LNCaP clone FGC (cell line): ENCODE results near the gene EFNA4.

Experiments used
- DNase-seq: peaks from one replicate; pipeline ENCODE4 v3.0.0-alpha.2; 2011; ENCODE audit warnings: low read depth
- H3K4me3 ChIP-seq: 2 replicates; pipeline ENCODE4 v1.5.1; 2011; ENCODE audit warnings: mild to moderate bottlenecking, low read depth, low read length, control low read depth
- CTCF ChIP-seq: IDR thresholded peaks from 2 replicates; pipeline ENCODE4 v1.5.1; 2012; ENCODE audit warnings: mild to moderate bottlenecking; ENCODE audit not compliant: control insufficient read depth, insufficient read depth; ENCODE audit errors: extremely low read depth

EFNA4 gene

GRCh38 chr1:155048449-155049334, 14.8 kb upstream of the EFNA4 start:
- no peak for TF ChIP-seq CTCF
- H3K4me3 ChIP-seq: no peak overlapping the region
- DNase-seq: no peak

GRCh38 chr1:155049651-155050559, 13.6 kb upstream of the EFNA4 start:
- H3K4me3 ChIP-seq: peak overlapping the region; percentile 98
- no peak for TF ChIP-seq CTCF
- DNase-seq: no peak

GRCh38 chr1:155050560-155051341, 12.8 kb upstream of the EFNA4 start, which contains the start of gene ADAM15:
Gene ADAM15, plus strand, starts transcription at chr1:155051316. Its CDS starts 71 bp downstream, at chr1:155051387.
- DNase-seq: no peak
- peak; percentile 91 for TF ChIP-seq CTCF
- H3K4me3 ChIP-seq: peak within 1 kb of the TSS; percentile 98

- TF ChIP-seq CTCF: no peak
- DNase-seq: no peak
- peak overlapping the region; percentile 98 for H3K4me3 ChIP-seq
Measured at GRCh38 chr1:155051342-155051776, 12.2 kb upstream of the EFNA4 start.

GRCh38 chr1:155051777-155052398, 11.7 kb upstream of the EFNA4 start:
- no peak for DNase-seq
- TF ChIP-seq CTCF: 0 out of 2 replicates have a peak, but pooled peaks have one; percentile 0
- H3K4me3 ChIP-seq: peak overlapping the region; percentile 98
